ENCODE results near the gene SOS1. TPM values are rescaled to one million over a fixed set of nuclear protein-coding genes. Genes with fewer than 3 reads are reported as not detected.
A peak's percentile ranks its signal among the peaks of the same experiment; 100 is the strongest.
"Not testable (repeated sequence)": the region's sequence is repeated elsewhere in the genome, so short reads cannot be mapped to it uniquely, and the experiment has no call there.

Gene SOS1
- total and polyA plus RNA-seq, 2 of the 13 experiments (the other 11 are each of a cell fraction or from before 2014, with no cell fraction given) = 20.8 to 60.4 TPM

DNA sequence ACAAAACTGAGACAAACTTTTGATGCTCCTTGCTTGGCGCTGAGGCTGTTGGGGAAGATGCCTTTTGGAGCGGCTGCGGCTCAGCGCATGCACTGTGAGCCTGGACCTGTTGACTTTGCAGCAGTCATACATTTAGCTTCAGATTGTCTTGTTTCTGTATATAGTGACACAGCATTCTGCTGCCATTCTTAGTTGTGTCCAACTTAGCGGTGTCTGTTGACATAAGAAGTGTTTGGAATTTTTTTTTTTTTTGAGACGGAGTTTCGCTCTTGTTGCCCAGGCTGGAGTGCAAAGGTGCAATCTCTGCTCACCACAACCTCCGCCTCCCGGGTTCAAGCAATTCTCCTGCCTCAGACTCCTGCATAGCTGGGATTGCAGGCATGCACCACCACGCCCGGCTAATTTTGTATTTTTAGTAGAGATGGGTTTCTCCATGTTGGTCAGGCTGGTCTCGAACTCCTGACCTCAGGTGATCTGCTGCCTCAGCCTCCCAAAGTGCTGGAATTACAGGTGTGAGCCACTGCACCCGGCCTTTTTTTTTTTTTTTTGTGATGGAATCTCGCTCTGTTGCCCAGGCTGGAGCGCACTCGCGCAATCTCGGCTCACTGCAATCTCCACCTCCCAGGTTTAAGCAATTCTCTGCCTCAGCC, 17.5 kb upstream of the SOS1 start:
- peak; percentile 96 for DNase-seq (ENCODE audit: low spot score)
- H3K9ac ChIP-seq (ENCODE audit: insufficient read depth, low read depth, low read length); in situ Hi-C loops (cut with HindIII; ENCODE audit: extremely low pct_ligation_motif_present, low pct_unique_long_range_greater_than_20kb); H4K20me1 ChIP-seq (ENCODE audit: insufficient read depth, low read length); H3K36me3 ChIP-seq (replicated peaks in 1 of 2; ENCODE audit: control insufficient read depth in 1 of 2, insufficient read depth in 2 of 2, low read length in 2 of 2); H3K9me3 ChIP-seq (ENCODE audit: low read length); CTCF ChIA-PET (ENCODE audit: low intra/inter-chr PET ratio, low total read pairs); H3K79me2 ChIP-seq (ENCODE audit: insufficient read depth, low read length); H2AFZ ChIP-seq (ENCODE audit: low read length); H3K27me3 ChIP-seq (ENCODE audit: control insufficient read depth in 1 of 2, insufficient read depth in 2 of 2, low read length in 2 of 2); BruUV-seq (replicated peaks): not testable (repeated sequence)
- H3K4me3 ChIP-seq (replicated peaks in 1 of 3; ENCODE audit: insufficient read depth in 1 of 3, low read depth in 2 of 3, low read length in 3 of 3) = peak overlapping the region in 1 of 3 experiments; percentile 22; a peak in 2 of 6 replicates
- peaks cover 75% of the 10 kb centered on the region for H3K4me1 ChIP-seq (ENCODE audit: insufficient read depth, low read length)
- 4% methylated on average over 18 of the region's 18 CpGs for WGBS (ENCODE audit: low lambda C conversion rate)
- ATAC-seq = peak; percentile 95
- H3K27ac ChIP-seq (ENCODE audit: extremely low read length, insufficient read depth, low read length) = peak overlapping the region; percentile 57
- H3K4me2 ChIP-seq (ENCODE audit: low read depth, low read length) = peak overlapping the region; percentile 66
- POLR2A ChIA-PET = interaction anchor here (0.7 to 4.2 kb wide), 10 partner anchors 10 to 91 kb away, joined by 3 to 58 read pairs (median 4); partner anchors contain the start of gene SOS1
- FAIRE-seq = peak; percentile 90
- intact Hi-C loops (cut with micrococcal nuclease; ENCODE audit: unreplicated experiment) = loop anchor here (1.0 to 10.0 kb wide), 4 partner anchors 14 to 264 kb away; partner anchors contain the start of genes DHX57 and MORN2
- peak; percentile 87 for TF ChIP-seq ADNP (CRISPR knock-in tag; IDR thresholded peaks at IDR 0.05)
- TF ChIP-seq NKX3-1 (CRISPR knock-in tag; IDR thresholded peaks at IDR 0.05) = peak; percentile 64; the same call in 1 of the 2 replicates
- TF ChIP-seq TCF7 (IDR thresholded peaks at IDR 0.05; ENCODE audit: low read depth) = peak; percentile 60
- peak; percentile 71 for TF ChIP-seq ASH2L (IDR thresholded peaks at IDR 0.05; ENCODE audit: insufficient read length, low read depth, low read length)
- TF ChIP-seq ETV5 (CRISPR knock-in tag; IDR thresholded peaks at IDR 0.05; ENCODE audit: borderline replicate concordance) = 0 out of 2 replicates have a peak, but pooled peaks have one; percentile 36
- TF ChIP-seq, protein P1, sequence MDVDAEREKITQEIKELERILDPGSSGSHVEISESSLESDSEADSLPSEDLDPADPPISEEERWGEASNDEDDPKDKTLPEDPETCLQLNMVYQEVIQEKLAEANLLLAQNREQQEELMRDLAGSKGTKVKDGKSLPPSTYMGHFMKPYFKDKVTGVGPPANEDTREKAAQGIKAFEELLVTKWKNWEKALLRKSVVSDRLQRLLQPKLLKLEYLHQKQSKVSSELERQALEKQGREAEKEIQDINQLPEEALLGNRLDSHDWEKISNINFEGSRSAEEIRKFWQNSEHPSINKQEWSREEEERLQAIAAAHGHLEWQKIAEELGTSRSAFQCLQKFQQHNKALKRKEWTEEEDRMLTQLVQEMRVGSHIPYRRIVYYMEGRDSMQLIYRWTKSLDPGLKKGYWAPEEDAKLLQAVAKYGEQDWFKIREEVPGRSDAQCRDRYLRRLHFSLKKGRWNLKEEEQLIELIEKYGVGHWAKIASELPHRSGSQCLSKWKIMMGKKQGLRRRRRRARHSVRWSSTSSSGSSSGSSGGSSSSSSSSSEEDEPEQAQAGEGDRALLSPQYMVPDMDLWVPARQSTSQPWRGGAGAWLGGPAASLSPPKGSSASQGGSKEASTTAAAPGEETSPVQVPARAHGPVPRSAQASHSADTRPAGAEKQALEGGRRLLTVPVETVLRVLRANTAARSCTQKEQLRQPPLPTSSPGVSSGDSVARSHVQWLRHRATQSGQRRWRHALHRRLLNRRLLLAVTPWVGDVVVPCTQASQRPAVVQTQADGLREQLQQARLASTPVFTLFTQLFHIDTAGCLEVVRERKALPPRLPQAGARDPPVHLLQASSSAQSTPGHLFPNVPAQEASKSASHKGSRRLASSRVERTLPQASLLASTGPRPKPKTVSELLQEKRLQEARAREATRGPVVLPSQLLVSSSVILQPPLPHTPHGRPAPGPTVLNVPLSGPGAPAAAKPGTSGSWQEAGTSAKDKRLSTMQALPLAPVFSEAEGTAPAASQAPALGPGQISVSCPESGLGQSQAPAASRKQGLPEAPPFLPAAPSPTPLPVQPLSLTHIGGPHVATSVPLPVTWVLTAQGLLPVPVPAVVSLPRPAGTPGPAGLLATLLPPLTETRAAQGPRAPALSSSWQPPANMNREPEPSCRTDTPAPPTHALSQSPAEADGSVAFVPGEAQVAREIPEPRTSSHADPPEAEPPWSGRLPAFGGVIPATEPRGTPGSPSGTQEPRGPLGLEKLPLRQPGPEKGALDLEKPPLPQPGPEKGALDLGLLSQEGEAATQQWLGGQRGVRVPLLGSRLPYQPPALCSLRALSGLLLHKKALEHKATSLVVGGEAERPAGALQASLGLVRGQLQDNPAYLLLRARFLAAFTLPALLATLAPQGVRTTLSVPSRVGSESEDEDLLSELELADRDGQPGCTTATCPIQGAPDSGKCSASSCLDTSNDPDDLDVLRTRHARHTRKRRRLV (CRISPR knock-in tag; IDR thresholded peaks at IDR 0.05) = 0 out of 2 replicates have a peak, but pooled peaks have one; percentile 66
- 0 out of 2 replicates have a peak, but pooled peaks have one; percentile 70 for TF ChIP-seq TIGD3 (CRISPR knock-in tag; IDR thresholded peaks at IDR 0.05; ENCODE audit: borderline replicate concordance)
- peak; percentile 85; the same call in 1 of the 2 replicates for TF ChIP-seq ZNF672 (CRISPR knock-in tag; IDR thresholded peaks at IDR 0.05)
- TF ChIP-seq RXRB (CRISPR knock-in tag; IDR thresholded peaks at IDR 0.05; ENCODE audit: borderline replicate concordance) = peak; percentile 83
- TF ChIP-seq ARID3A (IDR thresholded peaks at IDR 0.05; ENCODE audit: low read depth, low read length) = peak; percentile 70; the same call in 1 of the 2 replicates
- TF ChIP-seq HNF4G (IDR thresholded peaks at IDR 0.05; ENCODE audit: borderline replicate concordance, low read depth, low read length) = peak; percentile 76; the same call in 1 of the 2 replicates
- TF ChIP-seq HNF4G (CRISPR knock-in tag; IDR thresholded peaks at IDR 0.05; ENCODE audit: borderline replicate concordance, low read depth) = peak; percentile 78; the same call in 1 of the 2 replicates
- peak; percentile 46; the same call in 1 of the 2 replicates for TF ChIP-seq SPEN (CRISPR knock-in tag; IDR thresholded peaks at IDR 0.05; ENCODE audit: low read depth)
- TF ChIP-seq NRL (CRISPR knock-in tag; IDR thresholded peaks at IDR 0.05; ENCODE audit: borderline replicate concordance) = 0 out of 2 replicates have a peak, but pooled peaks have one; percentile 46

Measured in HepG2 (cell line).